Activated CD4-positive, alpha-beta memory T cell treated with anti-CD3 and anti-CD28 coated beads, Interleukin-2, amount 10 ng/mL, durations not matched to agents 7 days and 5 days (primary cell): ENCODE data around the gene POLR2E. TPM values are rescaled to one million over a fixed set of nuclear protein-coding genes. Genes with fewer than 3 reads are reported as not detected.

ENCODE experiments used
- CTCF ChIA-PET: fragments of 350-600 bp; sonication (Branson Sonifier 250); formaldehyde crosslinking; loops from one replicate; lab custom pipeline; 2021; ENCODE audit warnings: antibody characterized with exemption, inconsistent platforms; lab: Charles Lee
- POLR2A ChIA-PET: fragments of 350-600 bp; sonication (Branson Sonifier 250); formaldehyde crosslinking; loops from one replicate; lab custom pipeline; 2021; ENCODE audit warnings: antibody characterized with exemption; lab: Charles Lee
- DNase-seq: peaks from one replicate; pipeline ENCODE4 v3.0.0-alpha.2; 2020
- H3K27ac Mint-ChIP-seq: one replicate; pipeline ENCODE4 v1.8.0; 2021; ENCODE audit warnings: mild to moderate bottlenecking, mixed read lengths
- H3K27me3 Mint-ChIP-seq: one replicate; pipeline ENCODE4 v1.8.0; 2021; ENCODE audit warnings: mixed read lengths
- H3K36me3 Mint-ChIP-seq: one replicate; pipeline ENCODE4 v1.8.0; 2021; ENCODE audit warnings: low read depth, mixed read lengths
- H3K4me1 Mint-ChIP-seq: one replicate; pipeline ENCODE4 v1.8.0; 2021; ENCODE audit warnings: mixed read lengths
- H3K4me3 Mint-ChIP-seq: one replicate; pipeline ENCODE4 v1.8.0; 2021; ENCODE audit warnings: mild to moderate bottlenecking, mixed read lengths
- H3K9me3 Mint-ChIP-seq: one replicate; pipeline ENCODE4 v1.8.0; 2021; ENCODE audit warnings: mixed read lengths
- total RNA-seq, 2 experiments: library from RNA; stranded (reverse); gene quantifications; one replicate each; pipeline ENCODE4 v1.2.3, GENCODE V29; 2021

The POLR2E gene
- total RNA-seq, 2 experiments from 2014 or later: 116 to 120 TPM

DNA sequence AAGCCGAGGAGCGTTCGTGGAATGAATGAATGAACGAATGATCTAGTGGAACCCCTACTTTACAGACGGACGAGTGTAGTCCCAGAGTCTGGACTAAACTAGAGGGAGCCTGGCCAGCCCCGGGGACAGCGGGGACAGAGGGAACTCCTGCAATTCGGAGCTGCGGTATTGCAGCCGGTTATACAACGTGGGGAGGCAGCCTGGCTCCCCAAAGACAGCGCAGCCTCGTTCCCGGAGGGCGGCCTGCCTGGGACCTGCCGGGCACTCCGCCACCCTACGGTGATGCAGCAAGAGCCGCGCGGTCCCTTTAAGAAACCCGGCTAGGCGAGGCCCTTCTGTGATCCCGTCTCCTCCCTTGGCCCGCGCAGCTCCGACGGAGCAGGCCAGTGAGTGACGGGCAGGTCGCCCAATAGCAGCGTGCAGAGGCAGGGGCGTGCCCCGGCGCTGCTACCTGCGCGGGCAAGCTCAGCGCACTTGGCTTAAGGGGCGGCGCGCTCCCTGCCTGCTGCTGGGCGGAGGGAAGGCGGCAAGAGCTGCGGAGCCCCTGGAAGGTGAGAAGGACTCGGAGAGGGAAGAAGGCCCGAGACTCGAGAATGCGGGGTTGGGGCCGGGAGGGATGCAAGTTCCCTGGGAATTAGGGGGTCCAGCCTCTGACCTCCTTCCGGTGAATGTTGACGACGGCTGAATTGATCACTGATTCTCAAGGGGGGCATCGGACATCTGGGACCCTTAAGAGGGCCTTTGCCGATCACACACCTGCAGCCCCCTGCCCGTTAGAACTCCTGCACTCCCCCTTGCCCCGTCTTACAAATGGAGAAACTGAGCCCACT is 55.3 kb downstream of the POLR2E start, which contains the start of gene ABCA7:
Gene ABCA7 (plus strand): TSS at position 462 of the 830 bp plus-strand sequence. CDS start 1,255 bp downstream, outside the sequence.
- peak within 1 kb of the TSS; percentile 90 for H3K27ac Mint-ChIP-seq
- ChIA-PET CTCF (interaction anchor here (0.6 to 6.4 kb wide), 4 partner anchors 9 to 507 kb away, joined by 3 to 34 read pairs (median 6); partner anchors contain the start of genes ARHGAP45 and CNN2), POLR2A (interaction anchor here (0.7 to 7.2 kb wide), 20 partner anchors 12 to 230 kb away, joined by 3 to 134 read pairs (median 5); partner anchors contain the start of genes ARHGAP45, CNN2, GPX4 and RNU6-2)
- H3K4me3 Mint-ChIP-seq: peak within 1 kb of the TSS; percentile 97
- H3K36me3 Mint-ChIP-seq: peaks cover 55% of the 10 kb centered on the region
- peak; percentile 99 for DNase-seq
- H3K9me3 Mint-ChIP-seq: no peaks in the 10 kb centered on the region
- H3K4me1 Mint-ChIP-seq: peaks cover 65% of the 10 kb centered on the region
- no peaks in the 10 kb centered on the region for H3K27me3 Mint-ChIP-seq

DNA sequence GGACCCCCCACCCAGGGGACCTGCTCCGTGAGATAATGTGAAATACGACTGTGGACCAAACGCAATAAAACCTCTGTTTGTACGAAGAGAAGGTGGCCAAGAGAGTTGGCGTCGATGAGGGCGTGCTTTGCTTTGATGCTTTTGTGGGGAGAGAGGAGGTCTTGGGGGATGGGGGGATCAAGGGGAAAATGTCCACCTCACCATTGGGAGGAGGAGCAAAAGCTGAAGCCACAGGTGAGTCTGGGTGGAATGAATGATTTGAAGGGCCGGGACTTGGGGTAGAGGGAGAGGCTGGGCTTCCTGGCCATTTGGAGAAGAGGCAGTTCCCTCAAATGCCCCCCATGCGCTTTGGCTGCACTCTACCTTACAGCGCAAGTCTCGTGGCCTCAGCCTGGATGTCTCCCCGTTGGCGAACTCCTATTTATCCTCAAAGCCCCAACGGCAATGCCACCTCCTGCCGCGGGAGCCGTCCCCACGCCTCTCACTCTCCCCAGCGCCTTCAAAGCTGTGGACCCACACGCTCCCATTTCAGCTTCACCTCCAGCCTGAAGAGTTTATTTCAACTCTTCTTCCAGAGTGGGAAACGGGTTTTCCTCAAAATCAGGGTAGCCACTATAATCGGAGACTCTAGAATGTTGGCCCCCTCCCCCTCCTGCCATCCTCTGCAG is 56.1 kb downstream of the POLR2E start:
- no peak for DNase-seq
- Mint-ChIP-seq H3K27me3 (no peaks in the 10 kb centered on the region), H3K27ac (peak overlapping the region; percentile 90), H3K4me1 (peaks cover 65% of the 10 kb centered on the region), H3K9me3 (no peaks in the 10 kb centered on the region), H3K4me3 (peak overlapping the region; percentile 97), H3K36me3 (peaks cover 50% of the 10 kb centered on the region)
- CTCF ChIA-PET: interaction anchor here (0.6 to 6.4 kb wide), 5 partner anchors 9 to 884 kb away, joined by 3 to 34 read pairs (median 4); partner anchors contain the start of genes ARHGAP45 and CNN2
- POLR2A ChIA-PET: interaction anchor here (0.7 to 7.2 kb wide), 23 partner anchors 8 to 230 kb away, joined by 3 to 134 read pairs (median 5); partner anchors contain the start of genes ARHGAP45, CNN2, GPX4 and RNU6-2

DNA sequence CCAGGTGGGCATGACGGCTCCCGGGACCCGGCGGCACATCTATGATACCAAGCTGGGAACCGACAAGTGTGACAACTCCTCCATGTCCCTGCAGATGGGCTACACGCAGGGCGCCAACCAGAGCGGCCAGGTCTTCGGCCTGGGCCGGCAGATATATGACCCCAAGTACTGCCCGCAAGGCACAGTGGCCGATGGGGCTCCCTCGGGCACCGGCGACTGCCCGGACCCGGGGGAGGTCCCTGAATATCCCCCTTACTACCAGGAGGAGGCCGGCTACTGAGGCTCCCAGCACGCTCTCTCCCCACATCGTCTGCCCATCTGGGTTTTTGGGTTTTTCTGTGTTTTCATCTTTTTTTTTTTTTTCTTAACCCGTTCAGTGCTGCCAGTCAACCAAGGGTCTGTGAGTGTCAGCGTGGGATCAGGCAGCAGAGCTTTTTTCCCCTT is 57.5 kb downstream of the POLR2E start:
- Mint-ChIP-seq H3K4me1 (peaks cover 71% of the 10 kb centered on the region), H3K27ac (peak overlapping the region; percentile 90), H3K36me3 (peaks cover 55% of the 10 kb centered on the region), H3K4me3 (peak overlapping the region; percentile 47), H3K27me3 (no peaks in the 10 kb centered on the region), H3K9me3 (no peaks in the 10 kb centered on the region)
- POLR2A ChIA-PET: interaction anchor here (1.0 to 7.2 kb wide), 8 partner anchors 10 to 50 kb away, joined by 3 to 134 read pairs (median 6); partner anchors contain the start of genes ARHGAP45, CNN2, RNU6-2 and TMEM259
- no peak for DNase-seq
- CTCF ChIA-PET: interaction anchor here (0.7 to 6.4 kb wide), 2 partner anchors 10 to 28 kb away, joined by 3 to 34 read pairs; partner anchors contain the start of gene CNN2

Other genes with a start within 250 kb of the POLR2E start
- not detected for gene ELANE, start 243.1 kb downstream of the POLR2E start, total RNA-seq
- 1 to 10 TPM in 1 of 2 experiments, under 1 TPM in 1; 0.78 to 1.6 TPM for gene CFD, start 235.7 kb downstream of the POLR2E start, total RNA-seq
- gene MED16, start 202.2 kb downstream of the POLR2E start, total RNA-seq: 10 to 100 TPM; 62.2 to 64.0 TPM
- gene RNU6-9, start 201.9 kb downstream of the POLR2E start, total RNA-seq: not detected
- 100 to 1,000 TPM; 111 to 116 TPM for gene R3HDM4, start 182.2 kb downstream of the POLR2E start, total RNA-seq
- gene KISS1R, start 178.0 kb downstream of the POLR2E start, total RNA-seq: 1 to 10 TPM; 1.8 to 2.3 TPM
- 10 to 100 TPM; 32.4 to 34.0 TPM for gene ARID3A, start 169.3 kb downstream of the POLR2E start, total RNA-seq
- gene WDR18, start 111.0 kb downstream of the POLR2E start, total RNA-seq: 10 to 100 TPM; 42.0 to 44.3 TPM
- under 1 TPM in 1 of 2 experiments, not detected in 1; 0.08 TPM for gene GRIN3B, start 95.0 kb downstream of the POLR2E start, total RNA-seq
- 100 to 1,000 TPM; 181 TPM for gene TMEM259, start 74.3 kb downstream of the POLR2E start, total RNA-seq
- not detected for gene RNU6-2, start 73.9 kb downstream of the POLR2E start, total RNA-seq
- gene CNN2, start 68.8 kb downstream of the POLR2E start, total RNA-seq: 100 to 1,000 TPM; 513 to 519 TPM
- 10 to 100 TPM; 92.7 to 95.1 TPM for gene ABCA7, start 55.3 kb downstream of the POLR2E start, total RNA-seq
- gene ARHGAP45, start 28.2 kb downstream of the POLR2E start, total RNA-seq: 100 to 1,000 TPM; 419 to 437 TPM
- 100 to 1,000 TPM; 141 to 148 TPM for gene GPX4, start 8.6 kb upstream of the POLR2E start, total RNA-seq
- 10 to 100 TPM; 94.4 to 98.2 TPM for gene SBNO2, start 78.9 kb upstream of the POLR2E start, total RNA-seq
- 10 to 100 TPM; 84.2 to 85.1 TPM for gene STK11, start 110.4 kb upstream of the POLR2E start, total RNA-seq
- under 1 TPM; 0.35 to 0.55 TPM for gene CBARP, start 142.6 kb upstream of the POLR2E start, total RNA-seq
- 100 to 1,000 TPM; 171 to 173 TPM for gene ATP5F1D, start 146.4 kb upstream of the POLR2E start, total RNA-seq
- gene MIDN, start 153.2 kb upstream of the POLR2E start, total RNA-seq: 10 to 100 TPM; 86.2 to 88.6 TPM
- gene CIRBP, start 174.0 kb upstream of the POLR2E start, total RNA-seq: 100 to 1,000 TPM; 203 to 204 TPM
- gene FAM174C, start 180.2 kb upstream of the POLR2E start, total RNA-seq: 10 to 100 TPM; 45.9 to 50.1 TPM
- gene EFNA2, start 190.5 kb upstream of the POLR2E start, total RNA-seq: not detected